ENCODE measurements around the gene PHB1. TPM values are rescaled to one million over a fixed set of nuclear protein-coding genes. Genes with fewer than 3 reads are reported as not detected.

PHB1 gene
- total and polyA plus RNA-seq, 12 donors: 107 to 317 (median 215) TPM

DNA sequence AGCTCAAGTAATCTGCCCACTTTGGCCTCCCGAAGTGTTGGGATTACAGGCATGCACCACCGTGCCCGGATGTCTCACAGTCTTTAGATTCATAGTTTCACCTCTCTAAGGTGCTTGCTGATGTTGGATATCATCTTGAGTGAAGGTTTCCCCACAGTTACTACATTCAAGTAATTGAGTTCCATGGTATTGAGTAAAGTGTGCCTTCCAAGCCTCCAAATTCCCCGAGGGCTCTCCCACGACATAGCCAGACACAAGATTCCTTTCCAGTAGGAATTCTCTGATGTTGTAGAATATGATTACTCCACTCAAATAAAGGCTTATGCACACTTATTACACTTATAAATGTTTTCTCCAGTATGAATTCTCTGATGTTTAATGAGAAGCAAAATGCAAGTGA lies 36.4 kb downstream of the PHB1 start:
- H3K4me1 ChIP-seq: no peaks in the 10 kb centered on the region
- DNase-seq (no peak), ATAC-seq (no peak)
- WGBS, 2 donors: 82 to 83% methylated on average over 5 of the region's 5 CpGs
- no peak overlapping the region for H3K27ac ChIP-seq
- no peaks in the 10 kb centered on the region for H3K36me3 ChIP-seq
- intact Hi-C loops (cut with DNase I): no loop called here
- H3K4me3 ChIP-seq: no peak overlapping the region
- TF ChIP-seq CTCF (IDR thresholded peaks at IDR 0.05): no peak
- no peaks in the 10 kb centered on the region for H3K27me3 ChIP-seq
- no peaks in the 10 kb centered on the region for H3K9me3 ChIP-seq

- H3K9me3 ChIP-seq: no peaks in the 10 kb centered on the region
- H3K4me3 ChIP-seq: no peak overlapping the region
- WGBS, 2 donors: 94 to 100% methylated on average over 1 of the region's 1 CpG
- intact Hi-C loops (cut with DNase I): no loop called here
- H3K27ac ChIP-seq: no peak overlapping the region
- ATAC-seq (no peak), DNase-seq (no peak)
- H3K36me3 ChIP-seq: no peaks in the 10 kb centered on the region
- no peaks in the 10 kb centered on the region for H3K4me1 ChIP-seq
- H3K27me3 ChIP-seq: no peaks in the 10 kb centered on the region
- no peak for TF ChIP-seq CTCF (IDR thresholded peaks at IDR 0.05)
Measured at GRCh38 chr17:49375544-49375943, 39.1 kb downstream of the PHB1 start.

GRCh38 chr17:49373115-49373514 lies 41.6 kb downstream of the PHB1 start:
- no peaks in the 10 kb centered on the region for H3K36me3 ChIP-seq
- no peak for ATAC-seq
- no peak for TF ChIP-seq CTCF (IDR thresholded peaks at IDR 0.05)
- 93% methylated on average over 6 of the region's 6 CpGs for WGBS, 2 donors
- H3K4me3 ChIP-seq: no peak overlapping the region
- intact Hi-C loops (cut with DNase I): no loop called here
- no peaks in the 10 kb centered on the region for H3K4me1 ChIP-seq
- no peaks in the 10 kb centered on the region for H3K27me3 ChIP-seq
- no peak overlapping the region for H3K27ac ChIP-seq
- DNase-seq: no peak
- no peaks in the 10 kb centered on the region for H3K9me3 ChIP-seq

DNA sequence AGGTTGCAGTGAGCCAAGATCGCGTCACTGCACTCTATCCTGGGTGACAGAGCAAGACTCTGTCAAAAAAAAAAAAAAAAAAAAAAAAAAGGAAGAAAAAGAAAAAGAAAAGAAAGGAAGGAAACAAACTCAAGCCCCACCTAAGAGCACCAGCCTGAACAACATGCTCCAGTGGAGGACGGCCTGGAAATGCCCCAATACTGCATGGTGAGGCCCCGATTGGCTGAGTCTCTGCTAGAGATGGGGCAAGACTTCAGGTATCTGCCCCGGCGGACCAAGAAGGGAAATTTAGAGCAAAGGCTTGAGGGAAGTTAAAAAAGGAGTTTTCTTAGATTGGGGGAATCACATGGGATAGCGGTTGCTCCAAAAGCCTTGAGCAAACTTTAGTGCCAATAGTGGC lies 42.3 kb downstream of the PHB1 start:
- DNase-seq: no peak

More for the DNA sequence above, 42.3 kb downstream of the PHB1 start:
- 76 to 85% methylated on average over 7 of the region's 7 CpGs for WGBS, 2 donors
- Histone ChIP-seq H3K27me3 (no peaks in the 10 kb centered on the region), H3K27ac (no peak overlapping the region), H3K9me3 (no peaks in the 10 kb centered on the region), H3K36me3 (no peaks in the 10 kb centered on the region), H3K4me1 (no peaks in the 10 kb centered on the region), H3K4me3 (no peak overlapping the region)
- ATAC-seq: no peak
- intact Hi-C loops (cut with DNase I): no loop called here
- no peak for TF ChIP-seq CTCF (IDR thresholded peaks at IDR 0.05)
